ENCODE data around the gene GDPD5. TPM values are rescaled to one million over a fixed set of nuclear protein-coding genes. Genes with fewer than 3 reads are reported as not detected.
A peak's percentile ranks its signal among the peaks of the same experiment; 100 is the strongest.

Gene GDPD5
- total and polyA plus RNA-seq, 12 donors, result 4.1 to 110 (median 14.5) TPM

GRCh38 chr11:75403983-75404658 lies 121.6 kb downstream of the GDPD5 start:
- intact Hi-C loops (cut with DNase I), result loop anchor here in 1 of 2 donors (10.0 kb wide), 1 partner anchor 121 kb away; the partner anchor contains the start of gene GDPD5
- Histone ChIP-seq H3K4me3 (no peak overlapping the region), H3K4me1 (replicated peaks in 1 of 2) (peaks cover 0 to 29% of the 10 kb centered on the region in 2 donors), H3K36me3 (replicated peaks in 1 of 2) (peaks cover 0 to 73% of the 10 kb centered on the region in 2 donors), H3K27ac (no peak overlapping the region), H3K9me3 (replicated peaks in 1 of 3) (no peaks in the 10 kb centered on the region), H3K27me3 (no peaks in the 10 kb centered on the region)
- no peak for TF ChIP-seq POLR2A (IDR thresholded peaks at IDR 0.05)
- TF ChIP-seq CTCF (IDR thresholded peaks at IDR 0.05), result no peak
- 57 to 71% (median 64%) methylated on average over 14 to 15 of the region's 15 CpGs for WGBS, 4 donors
- no peak for DNase-seq

- no peaks in the 10 kb centered on the region for H3K27me3 ChIP-seq
- DNase-seq, result no peak
- peak overlapping the region in 1 of 5 donors; percentile 13 for H3K27ac ChIP-seq
- H3K9me3 ChIP-seq (replicated peaks in 1 of 3), result no peaks in the 10 kb centered on the region
- no peak overlapping the region for H3K4me3 ChIP-seq
- WGBS, 4 donors, result 63 to 74% (median 69%) methylated on average over 1 of the region's 1 CpG
- peaks cover 0 to 65% of the 10 kb centered on the region in 2 donors for H3K36me3 ChIP-seq (replicated peaks in 1 of 2)
- peaks cover 0 to 29% of the 10 kb centered on the region in 2 donors for H3K4me1 ChIP-seq (replicated peaks in 1 of 2)
- intact Hi-C loops (cut with DNase I), result loop anchor here in 1 of 2 donors (10.0 kb wide), 1 partner anchor 122 kb away; the partner anchor contains the start of gene GDPD5
- no peak for TF ChIP-seq CTCF (IDR thresholded peaks at IDR 0.05)
- TF ChIP-seq POLR2A (IDR thresholded peaks at IDR 0.05), result no peak
Measured at GRCh38 chr11:75403037-75403436, 122.7 kb downstream of the GDPD5 start.

GRCh38 chr11:75402002-75402773 lies 123.6 kb downstream of the GDPD5 start:
- H3K36me3 ChIP-seq (replicated peaks in 1 of 2), result peaks cover 0 to 63% of the 10 kb centered on the region in 2 donors
- intact Hi-C loops (cut with DNase I), result loop anchor here in 1 of 2 donors (10.0 kb wide), 1 partner anchor 123 kb away; the partner anchor contains the start of gene GDPD5
- H3K4me3 ChIP-seq, result no peak overlapping the region
- 87 to 93% (median 87%) methylated on average over 10 of the region's 10 CpGs for WGBS, 4 donors
- no peak for DNase-seq
- TF ChIP-seq POLR2A (IDR thresholded peaks at IDR 0.05), result no peak
- TF ChIP-seq CTCF (IDR thresholded peaks at IDR 0.05), result no peak
- H3K27me3 ChIP-seq, result no peaks in the 10 kb centered on the region
- H3K9me3 ChIP-seq (replicated peaks in 1 of 3), result no peaks in the 10 kb centered on the region
- peaks cover 0 to 29% of the 10 kb centered on the region in 2 donors for H3K4me1 ChIP-seq (replicated peaks in 1 of 2)
- H3K27ac ChIP-seq, result peak overlapping the region in 1 of 5 donors; percentile 13

All from adrenal gland (tissue), 12 donors.